Measurements from ENCODE around the gene FAM222A.
A peak's percentile ranks its signal among the peaks of the same experiment; 100 is the strongest.

The FAM222A gene

DNA sequence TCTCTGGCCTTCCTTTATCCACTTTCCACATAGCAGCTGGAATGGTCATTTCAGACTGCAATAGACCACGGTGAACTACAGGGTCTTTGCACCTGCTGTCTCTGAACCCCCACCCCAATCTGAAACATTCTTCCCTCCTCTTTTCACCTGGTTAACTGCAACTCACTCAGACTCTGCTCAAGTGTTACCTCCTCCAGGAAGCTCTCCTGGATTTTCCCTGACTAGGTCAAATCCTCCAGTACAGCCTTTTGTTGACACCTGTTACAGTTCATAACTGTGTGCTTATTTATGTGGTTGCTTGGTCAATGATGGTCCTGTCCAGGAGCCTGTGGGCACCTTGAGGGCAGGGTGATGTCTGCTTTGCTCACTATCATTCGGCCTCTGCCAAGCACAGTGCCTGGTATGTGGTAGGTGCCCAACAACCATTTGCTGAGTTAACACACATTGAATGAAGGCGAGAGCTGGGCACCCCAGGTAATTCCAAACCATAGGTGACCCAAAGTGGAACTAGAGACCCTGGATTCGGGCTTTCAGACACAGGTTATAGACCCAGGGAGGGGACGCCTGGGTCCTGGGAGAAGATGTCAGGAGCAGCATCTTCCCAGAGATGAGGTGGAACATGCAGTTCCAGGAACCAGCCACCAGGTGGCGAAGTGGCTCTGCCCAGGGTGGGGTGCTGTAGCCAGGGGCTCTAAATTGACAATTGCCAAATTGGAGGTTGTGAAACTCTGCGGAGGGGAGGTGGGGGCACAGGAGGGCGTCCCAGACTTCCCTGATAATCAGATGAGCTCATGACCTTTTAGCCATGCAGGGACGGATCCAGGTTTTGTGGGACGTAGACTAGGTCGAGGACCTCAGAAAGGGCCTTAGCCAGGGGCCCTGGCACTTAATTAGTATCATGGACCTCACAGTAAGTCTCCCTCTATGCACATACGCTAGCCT, 91.5 kb downstream of the FAM222A start:
- H3K4me3 ChIP-seq (ENCODE audit: low read depth, low read length) = no peak overlapping the region
- no peak for DNase-seq (ENCODE audit: low read depth)
- peak; percentile 98 for TF ChIP-seq CTCF (IDR thresholded peaks at IDR 0.05; ENCODE audit: low read depth, low read length, missing control alignments)

DNA sequence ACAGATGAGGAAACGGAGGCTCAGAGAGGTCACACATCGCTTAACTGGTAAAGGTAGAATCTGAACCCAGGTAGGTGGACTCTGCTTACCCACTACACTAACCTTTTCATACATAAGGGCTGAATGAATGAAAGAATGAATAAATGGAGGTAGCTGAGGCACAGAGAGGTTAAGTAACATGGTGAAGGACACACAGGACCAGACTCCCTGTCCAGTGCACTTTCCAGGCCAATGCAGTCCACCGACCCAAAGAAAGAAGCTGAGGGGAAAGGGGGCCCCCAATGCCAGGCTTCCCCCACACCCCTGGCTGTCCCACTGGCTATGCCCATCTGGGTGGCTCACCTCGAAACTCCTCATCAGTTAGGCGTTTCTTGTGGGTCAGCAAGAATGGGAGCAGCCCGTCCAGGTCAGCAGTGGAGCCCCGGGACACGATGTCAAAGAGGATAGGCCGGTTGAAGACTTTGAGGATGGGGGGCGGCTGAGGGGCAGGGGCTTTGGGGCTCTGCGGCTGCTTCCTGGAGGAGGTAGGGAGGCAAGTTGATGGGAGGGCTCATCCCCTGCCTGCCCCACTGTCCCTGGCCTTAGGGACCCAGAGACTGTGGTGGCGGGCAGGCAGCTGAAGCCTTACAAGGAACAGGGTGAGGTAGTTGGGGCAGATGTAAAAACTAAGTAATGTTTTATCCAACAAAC, 94.5 kb downstream of the FAM222A start:
- no peak for DNase-seq (ENCODE audit: low read depth)
- H3K4me3 ChIP-seq (ENCODE audit: low read depth, low read length) = no peak overlapping the region
- TF ChIP-seq CTCF (IDR thresholded peaks at IDR 0.05; ENCODE audit: low read depth, low read length, missing control alignments) = no peak

GRCh38 chr12:109808876-109809646, 95.4 kb downstream of the FAM222A start:
- TF ChIP-seq CTCF (IDR thresholded peaks at IDR 0.05; ENCODE audit: low read depth, low read length, missing control alignments) = no peak
- no peak overlapping the region for H3K4me3 ChIP-seq (ENCODE audit: low read depth, low read length)
- DNase-seq (ENCODE audit: low read depth) = no peak

DNA sequence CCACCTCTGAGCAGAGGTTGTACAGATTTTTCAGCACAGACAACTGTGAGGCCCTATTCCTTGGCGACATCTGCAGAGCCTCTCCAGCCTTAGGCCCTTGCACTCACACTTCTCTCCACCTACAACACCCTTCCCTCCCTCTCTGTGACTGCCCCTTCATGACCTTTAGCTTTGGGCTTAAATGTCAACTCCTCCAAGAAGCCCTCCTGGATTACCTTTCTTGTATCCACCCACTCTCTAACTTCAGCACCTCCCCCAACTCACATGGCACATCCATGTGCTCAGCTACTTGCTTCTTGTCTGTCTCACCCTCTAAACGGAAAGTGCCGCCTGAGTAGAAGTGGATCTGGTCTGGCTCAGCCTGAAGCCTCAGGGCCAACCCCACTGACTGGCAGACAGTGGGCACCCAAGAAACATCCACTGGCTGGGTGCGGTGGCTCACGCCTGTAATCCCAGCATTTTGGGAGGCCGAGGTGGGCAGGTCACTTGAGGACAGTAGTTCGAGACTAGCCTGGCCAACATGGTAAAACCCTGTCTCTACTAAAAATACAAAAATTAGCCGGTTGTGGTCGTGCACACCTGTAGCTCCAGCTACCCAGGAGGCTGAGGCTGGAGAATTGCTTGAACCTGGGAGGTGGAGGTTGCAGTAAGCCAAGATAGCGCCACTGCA, 97.5 kb downstream of the FAM222A start:
- DNase-seq (ENCODE audit: low read depth) = no peak
- TF ChIP-seq CTCF (IDR thresholded peaks at IDR 0.05; ENCODE audit: low read depth, low read length, missing control alignments) = no peak
- no peak overlapping the region for H3K4me3 ChIP-seq (ENCODE audit: low read depth, low read length)

DNA sequence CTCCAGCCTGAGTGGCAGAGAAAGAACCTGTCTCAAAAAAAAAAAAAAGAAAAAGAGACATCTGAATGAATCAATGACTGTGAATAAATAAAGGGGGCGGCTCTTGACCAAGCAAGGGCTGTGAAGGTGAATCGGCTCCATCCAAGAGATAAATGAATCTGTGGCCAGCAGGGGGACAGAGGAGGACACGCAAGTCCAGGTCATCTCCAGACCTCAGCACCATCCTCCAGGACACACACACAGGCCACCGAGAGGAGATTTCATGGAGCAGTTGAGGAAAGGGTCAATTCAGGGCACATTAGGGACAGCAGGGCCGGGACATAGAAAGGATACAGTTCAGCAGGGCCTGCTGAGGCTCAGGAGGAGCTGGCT, 98.0 kb downstream of the FAM222A start:
- no peak for DNase-seq (ENCODE audit: low read depth)
- no peak overlapping the region for H3K4me3 ChIP-seq (ENCODE audit: low read depth, low read length)
- TF ChIP-seq CTCF (IDR thresholded peaks at IDR 0.05; ENCODE audit: low read depth, low read length, missing control alignments) = no peak

- no peak for TF ChIP-seq CTCF (IDR thresholded peaks at IDR 0.05; ENCODE audit: low read depth, low read length, missing control alignments)
- DNase-seq (ENCODE audit: low read depth) = no peak
- H3K4me3 ChIP-seq (ENCODE audit: low read depth, low read length) = no peak overlapping the region
Observed at GRCh38 chr12:109813810-109814416, 100.3 kb downstream of the FAM222A start.
